GM18858 (cell line): ENCODE data around the gene ANKRD10.

Experiments
- ATAC-seq: cut with Tn5 transposase; IDR thresholded peaks from one replicate; pipeline ENCODE4 v1.9.1; 2021; ENCODE audit not compliant: unreplicated experiment

ANKRD10 gene

GRCh38 chr13:110887597-110888333 lies 27.1 kb downstream of the ANKRD10 start:
- ATAC-seq = no peak

DNA sequence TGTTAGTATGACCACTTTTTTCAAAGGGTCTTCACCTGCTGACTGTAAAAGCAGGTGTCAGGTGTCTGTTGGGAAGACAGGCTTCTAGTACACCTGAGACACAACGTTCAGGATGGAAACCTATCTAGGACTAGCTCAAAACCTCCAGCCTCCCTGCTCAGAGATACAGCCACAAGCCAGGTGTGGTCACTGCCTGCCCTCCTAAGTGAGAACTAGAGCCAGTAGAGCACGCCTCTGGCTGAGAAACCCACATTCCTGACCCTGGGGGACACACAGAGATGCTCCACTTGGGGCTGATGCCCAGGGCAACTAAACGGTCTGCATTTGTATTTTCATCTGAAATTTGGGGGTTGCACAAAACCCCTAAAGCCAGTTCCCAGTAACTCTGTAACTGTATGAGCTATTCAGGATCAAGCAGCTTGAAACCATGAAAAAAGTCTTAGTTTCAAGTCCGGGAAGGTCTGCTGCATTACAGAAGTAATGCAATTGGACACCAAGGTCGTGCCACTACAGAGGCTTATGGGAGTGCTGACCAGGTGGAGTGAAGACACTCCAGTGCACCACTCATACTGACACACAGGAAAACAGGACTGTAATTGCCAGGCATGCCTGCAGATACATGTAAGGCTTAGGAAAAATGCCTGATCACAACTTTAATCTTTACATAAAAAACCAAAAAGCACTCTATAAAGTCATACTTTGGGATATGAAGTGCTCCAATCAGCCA lies 27.8 kb downstream of the ANKRD10 start:
- no peak for ATAC-seq

- ATAC-seq = no peak
Observed at GRCh38 chr13:110885966-110886869, 28.7 kb downstream of the ANKRD10 start.

- ATAC-seq = no peak
Observed at GRCh38 chr13:110885516-110885915, 29.4 kb downstream of the ANKRD10 start.

GRCh38 chr13:110884517-110884916 lies 30.4 kb downstream of the ANKRD10 start:
- no peak for ATAC-seq

- no peak for ATAC-seq
Observed at GRCh38 chr13:110883542-110883941, 31.3 kb downstream of the ANKRD10 start.

GRCh38 chr13:110882972-110883371 lies 31.9 kb downstream of the ANKRD10 start:
- ATAC-seq = no peak

GRCh38 chr13:110881839-110882627 lies 32.8 kb downstream of the ANKRD10 start:
- no peak for ATAC-seq

DNA sequence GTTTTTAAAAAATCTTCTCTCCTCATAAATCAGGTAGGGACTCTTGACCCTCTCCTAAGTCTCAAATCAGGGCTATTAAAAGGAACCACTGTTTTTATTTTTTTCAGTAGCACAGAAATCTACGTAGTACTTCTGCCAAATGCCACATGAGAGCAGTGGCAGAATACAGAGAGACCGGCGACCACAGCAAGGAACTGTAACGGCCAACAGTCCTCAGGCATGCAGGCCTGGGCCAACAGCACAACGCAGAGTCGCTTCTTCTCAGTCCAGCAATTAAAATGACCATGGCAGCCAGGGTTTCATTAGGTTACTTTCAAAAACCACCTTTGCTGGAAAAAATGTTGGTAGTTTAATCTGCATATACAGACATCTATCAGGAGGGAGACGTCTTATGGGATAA lies 34.2 kb downstream of the ANKRD10 start:
- ATAC-seq = no peak

GRCh38 chr13:110879482-110879881 lies 35.4 kb downstream of the ANKRD10 start:
- ATAC-seq = no peak

DNA sequence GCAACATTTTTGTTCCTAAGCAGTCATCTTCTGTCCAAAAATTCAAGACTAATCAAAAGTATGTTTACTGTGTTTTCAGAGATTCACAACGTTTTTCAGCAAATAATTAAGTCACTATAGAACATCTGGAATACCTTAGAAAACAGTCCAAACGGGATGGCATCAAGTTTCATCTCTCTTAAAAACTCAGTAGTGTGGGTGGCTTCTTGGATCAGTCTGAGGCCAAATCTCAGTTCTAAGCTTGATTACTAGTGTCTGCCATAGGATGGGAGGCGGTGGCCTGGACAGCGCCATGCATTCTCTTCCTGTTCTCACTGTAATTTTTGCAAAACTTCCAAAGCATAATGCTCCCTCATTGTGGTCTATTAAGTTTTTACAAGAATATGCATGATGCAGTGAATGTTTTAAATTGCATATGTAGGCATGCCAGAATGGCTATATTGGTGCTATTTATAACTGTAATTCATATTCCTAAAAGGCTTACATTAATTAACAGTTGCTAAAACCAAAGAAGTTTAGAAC lies 37.1 kb downstream of the ANKRD10 start:
- no peak for ATAC-seq

- ATAC-seq = no peak
Observed at GRCh38 chr13:110876609-110877008, 38.3 kb downstream of the ANKRD10 start.

DNA sequence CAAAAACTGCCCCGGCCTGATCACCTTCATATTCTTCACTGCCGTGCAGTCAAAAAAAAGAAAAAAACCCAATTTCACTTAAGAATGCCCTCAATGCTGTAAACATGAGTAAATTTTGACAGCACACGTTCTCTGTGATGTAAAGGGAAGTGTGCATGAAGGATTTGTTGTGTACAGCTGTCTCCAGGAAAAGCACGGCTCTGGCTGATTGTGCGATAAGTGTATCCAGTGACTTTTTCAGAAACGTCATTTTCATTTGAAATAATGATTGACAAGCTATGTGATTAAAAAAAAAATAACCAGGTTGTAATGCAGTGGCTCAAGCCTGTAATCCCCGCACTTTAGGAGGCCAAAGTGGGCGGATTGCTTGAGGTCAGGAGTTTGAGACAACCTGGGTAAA lies 39.6 kb downstream of the ANKRD10 start:
- no peak for ATAC-seq

GRCh38 chr13:110874508-110874960 lies 40.3 kb downstream of the ANKRD10 start:
- no peak for ATAC-seq

GRCh38 chr13:110873639-110874507 lies 41.0 kb downstream of the ANKRD10 start:
- ATAC-seq = no peak

- ATAC-seq = no peak
Observed at GRCh38 chr13:110872768-110873638, 41.9 kb downstream of the ANKRD10 start.

GRCh38 chr13:110872034-110872767 lies 42.7 kb downstream of the ANKRD10 start:
- ATAC-seq = no peak
